Panc1 (cell line): ENCODE results near the gene HMGN4.

Experiments used
- CTCF ChIP-seq: fragments of 450-650 bp; IDR thresholded peaks from 2 replicates; pipeline ENCODE4 v1.5.1; 2017; ENCODE audit warnings: mild to moderate bottlenecking
- TF ChIP-seq, protein P1 (sequence below), 2 experiments: IDR thresholded peaks; 2 replicates each; pipeline ENCODE4 v1.6.1; 2011 to 2012; ENCODE audit warnings: low read depth in 2 of 2, control low read depth in 1 of 2, low read length in 1 of 2, mild to moderate bottlenecking in 1 of 2, moderate library complexity in 1 of 2; ENCODE audit not compliant: insufficient read depth in 1 of 2

DNA sequence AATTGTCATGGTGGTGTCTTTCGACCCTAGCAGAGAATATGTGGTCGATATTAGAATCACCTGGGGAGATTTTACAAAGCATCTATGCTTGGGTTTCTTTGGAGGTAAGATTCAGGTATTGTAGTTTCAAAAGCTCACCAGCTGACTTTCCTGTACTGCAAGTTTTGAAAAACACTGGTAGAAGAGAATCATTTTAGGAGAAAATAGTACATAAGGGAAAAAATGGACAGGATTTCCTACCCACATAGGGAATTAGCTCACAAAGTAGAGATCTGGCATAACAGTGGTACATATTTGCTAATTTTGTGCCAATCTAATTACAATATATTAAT, 31.2 kb downstream of the HMGN4 start:
- TF ChIP-seq, protein P1, sequence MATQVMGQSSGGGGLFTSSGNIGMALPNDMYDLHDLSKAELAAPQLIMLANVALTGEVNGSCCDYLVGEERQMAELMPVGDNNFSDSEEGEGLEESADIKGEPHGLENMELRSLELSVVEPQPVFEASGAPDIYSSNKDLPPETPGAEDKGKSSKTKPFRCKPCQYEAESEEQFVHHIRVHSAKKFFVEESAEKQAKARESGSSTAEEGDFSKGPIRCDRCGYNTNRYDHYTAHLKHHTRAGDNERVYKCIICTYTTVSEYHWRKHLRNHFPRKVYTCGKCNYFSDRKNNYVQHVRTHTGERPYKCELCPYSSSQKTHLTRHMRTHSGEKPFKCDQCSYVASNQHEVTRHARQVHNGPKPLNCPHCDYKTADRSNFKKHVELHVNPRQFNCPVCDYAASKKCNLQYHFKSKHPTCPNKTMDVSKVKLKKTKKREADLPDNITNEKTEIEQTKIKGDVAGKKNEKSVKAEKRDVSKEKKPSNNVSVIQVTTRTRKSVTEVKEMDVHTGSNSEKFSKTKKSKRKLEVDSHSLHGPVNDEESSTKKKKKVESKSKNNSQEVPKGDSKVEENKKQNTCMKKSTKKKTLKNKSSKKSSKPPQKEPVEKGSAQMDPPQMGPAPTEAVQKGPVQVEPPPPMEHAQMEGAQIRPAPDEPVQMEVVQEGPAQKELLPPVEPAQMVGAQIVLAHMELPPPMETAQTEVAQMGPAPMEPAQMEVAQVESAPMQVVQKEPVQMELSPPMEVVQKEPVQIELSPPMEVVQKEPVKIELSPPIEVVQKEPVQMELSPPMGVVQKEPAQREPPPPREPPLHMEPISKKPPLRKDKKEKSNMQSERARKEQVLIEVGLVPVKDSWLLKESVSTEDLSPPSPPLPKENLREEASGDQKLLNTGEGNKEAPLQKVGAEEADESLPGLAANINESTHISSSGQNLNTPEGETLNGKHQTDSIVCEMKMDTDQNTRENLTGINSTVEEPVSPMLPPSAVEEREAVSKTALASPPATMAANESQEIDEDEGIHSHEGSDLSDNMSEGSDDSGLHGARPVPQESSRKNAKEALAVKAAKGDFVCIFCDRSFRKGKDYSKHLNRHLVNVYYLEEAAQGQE (IDR thresholded peaks at IDR 0.05; ENCODE audit: insufficient read depth in 1 of 2, low read depth in 2 of 2, low read length in 1 of 2) = no peak
- TF ChIP-seq CTCF = peak; percentile 42
